Neural cell (in vitro differentiated cells): ENCODE results near the gene NUBP2. TPM values are rescaled to one million over a fixed set of nuclear protein-coding genes. Genes with fewer than 3 reads are reported as not detected.

Experiments
- H2AFZ ChIP-seq: fragments of 200-600, 300-800 bp; sonication (generic), shearing (Covaris generic); 2 replicates; pipeline ENCODE4 v1.6.0; 2014; ENCODE audit warnings: low read depth, mild to moderate bottlenecking, antibody characterized with exemption, low read length, moderate library complexity
- H3F3A ChIP-seq: fragments of 200-600 bp; shearing (Covaris generic); 2 replicates; pipeline ENCODE4 v1.6.1; 2016; ENCODE audit warnings: mild to moderate bottlenecking, moderate library complexity, mixed read lengths, antibody characterized with exemption, low read length; ENCODE audit not compliant: insufficient read depth, poor library complexity, severe bottlenecking
- H3K27ac ChIP-seq: fragments of 200-600, 300-800 bp; sonication (generic), shearing (Covaris generic); 2 replicates; pipeline ENCODE4 v1.5.1; 2014; ENCODE audit warnings: mild to moderate bottlenecking, low read length, moderate library complexity
- H3K27me3 ChIP-seq: fragments of 300-800, 200-600 bp; sonication (generic), shearing (Covaris generic); 2 replicates; pipeline ENCODE4 v1.6.0; 2014; ENCODE audit warnings: mild to moderate bottlenecking, low read depth, low read length, moderate library complexity; ENCODE audit not compliant: insufficient read depth
- H3K36me3 ChIP-seq: fragments of 300-800, 200-600 bp; sonication (generic), shearing (Covaris generic); 2 replicates; pipeline ENCODE4 v1.5.1; 2014; ENCODE audit warnings: mild to moderate bottlenecking, antibody characterized with exemption, low read length, moderate library complexity; ENCODE audit not compliant: insufficient read depth
- H3K4me2 ChIP-seq: fragments of 300-800, 200-600 bp; sonication (generic), shearing (Covaris generic); 2 replicates; pipeline ENCODE4 v1.6.0; 2014; ENCODE audit warnings: mild to moderate bottlenecking, low read length
- H3K4me3 ChIP-seq: fragments of 300-800, 200-600 bp; sonication (generic), shearing (Covaris generic); 2 replicates; pipeline ENCODE4 v1.5.1; 2014; ENCODE audit warnings: mild to moderate bottlenecking, low read length, moderate library complexity
- H3K79me2 ChIP-seq: fragments of 200-600 bp; shearing (Covaris generic); replicated peaks from 2 replicates; pipeline ENCODE4 v1.6.0; 2014; ENCODE audit warnings: mild to moderate bottlenecking, low read length, moderate library complexity; ENCODE audit not compliant: insufficient read depth
- H3K9ac ChIP-seq: fragments of 300-800, 200-600 bp; sonication (generic), shearing (Covaris generic); 2 replicates; pipeline ENCODE4 v1.6.1; 2016; ENCODE audit warnings: mild to moderate bottlenecking, low read length, mixed read lengths
- H3K9me2 ChIP-seq: fragments of 200-600 bp; shearing (Covaris generic); 2 replicates; pipeline ENCODE4 v1.6.1; 2016; ENCODE audit warnings: mild to moderate bottlenecking, low read length, mixed read lengths; ENCODE audit not compliant: insufficient read depth
- H3K9me3 ChIP-seq: fragments of 200-600, 300-800 bp; sonication (generic), shearing (Covaris generic); 2 replicates; pipeline ENCODE4 v1.6.1; 2016; ENCODE audit warnings: mild to moderate bottlenecking, mixed run types, low read length, moderate library complexity, mixed read lengths
- H4K20me1 ChIP-seq: fragments of 200-600 bp; shearing (Covaris generic); 2 replicates; pipeline ENCODE4 v1.6.1; 2016; ENCODE audit warnings: mild to moderate bottlenecking, mixed run types; ENCODE audit not compliant: insufficient read depth
- CTCF ChIP-seq: fragments of 450-650 bp; IDR thresholded peaks from 2 replicates; pipeline ENCODE4 v1.5.1; 2014; ENCODE audit warnings: antibody characterized with exemption, mild to moderate bottlenecking, moderate library complexity; ENCODE audit not compliant: poor library complexity, severe bottlenecking
- EP300 ChIP-seq: fragments of 450-650 bp; conservative IDR thresholded peaks from 2 replicates; pipeline ENCODE4 v1.6.1; 2014; ENCODE audit warnings: antibody characterized with exemption, mild to moderate bottlenecking, moderate library complexity; ENCODE audit not compliant: poor library complexity, severe bottlenecking
- EZH2 ChIP-seq: fragments of 200-600, 300-800 bp; shearing (Covaris generic), sonication (generic); IDR thresholded peaks from 2 replicates; pipeline ENCODE4 v1.6.1; 2014; ENCODE audit warnings: antibody characterized with exemption, low read length, borderline replicate concordance, mild to moderate bottlenecking; ENCODE audit not compliant: insufficient read depth, poor library complexity, severe bottlenecking
- MXI1 ChIP-seq: fragments of 450-650 bp; conservative IDR thresholded peaks from 2 replicates; pipeline ENCODE4 v1.6.1; 2014; ENCODE audit warnings: antibody characterized with exemption, mild to moderate bottlenecking; ENCODE audit not compliant: poor library complexity, severe bottlenecking
- POLR2AphosphoS5 ChIP-seq: IDR thresholded peaks from 2 replicates; pipeline ENCODE4 v1.6.1; 2012
- RAD21 ChIP-seq: fragments of 450-650 bp; conservative IDR thresholded peaks from 2 replicates; pipeline ENCODE4 v1.6.1; 2014; ENCODE audit warnings: antibody characterized with exemption, mild to moderate bottlenecking, moderate library complexity
- REST ChIP-seq: IDR thresholded peaks from 2 replicates; pipeline ENCODE4 v1.6.1; 2012; ENCODE audit warnings: borderline replicate concordance
- SMC3 ChIP-seq: fragments of 450-650 bp; conservative IDR thresholded peaks from 2 replicates; pipeline ENCODE4 v1.6.1; 2014; ENCODE audit warnings: antibody characterized with exemption, mild to moderate bottlenecking, moderate library complexity; ENCODE audit not compliant: poor library complexity
- TAF1 ChIP-seq: IDR thresholded peaks from 2 replicates; pipeline ENCODE4 v1.6.1; 2012; ENCODE audit warnings: low read depth
- polyA plus RNA-seq: library from polyadenylated mRNA; depleted of rRNA; stranded (reverse); fragments of >200 nt; gene quantifications from 2 replicates; pipeline ENCODE4 v1.2.3, GENCODE V29; 2014

Gene NUBP2
- polyA plus RNA-seq, 1 donor from 2014 or later, result 213 TPM

GRCh38 chr16:1771188-1771863 lies 11.4 kb upstream of the NUBP2 start, which contains the start of gene NME3:
NME3 (minus strand) TSS chr16:1771543; CDS start chr16:1771534, 9 bp downstream.
- Histone ChIP-seq H4K20me1 (no peaks in the 10 kb centered on the region), H3K79me2 (peaks cover 9% of the 10 kb centered on the region), H3K36me3 (no peaks in the 10 kb centered on the region), H3K9ac (peak within 1 kb of the TSS; percentile 84), H3K4me3 (peak within 1 kb of the TSS; percentile 98), H3K9me3 (no peaks in the 10 kb centered on the region), H3K9me2 (no peaks in the 10 kb centered on the region), H3K27me3 (no peaks in the 10 kb centered on the region), H2AFZ (no peak within 1 kb of the TSS), H3F3A (no peaks in the 10 kb centered on the region), H3K4me2 (peak within 1 kb of the TSS; percentile 93), H3K27ac (peak within 1 kb of the TSS; percentile 74)
- TF ChIP-seq CTCF, result no peak
- TF ChIP-seq POLR2AphosphoS5, result no peak
- TF ChIP-seq MXI1, result peak; percentile 20

GRCh38 chr16:1771864-1772361 lies 10.8 kb upstream of the NUBP2 start:
- peak overlapping the region; percentile 84 for H3K9ac ChIP-seq
- H2AFZ ChIP-seq, result no peak overlapping the region
- peak overlapping the region; percentile 74 for H3K27ac ChIP-seq
- no peaks in the 10 kb centered on the region for H3K9me3 ChIP-seq
- H3K4me3 ChIP-seq, result peak overlapping the region; percentile 98
- no peaks in the 10 kb centered on the region for H3K36me3 ChIP-seq
- H3F3A ChIP-seq, result no peaks in the 10 kb centered on the region
- peak overlapping the region; percentile 93 for H3K4me2 ChIP-seq
- no peaks in the 10 kb centered on the region for H3K27me3 ChIP-seq
- no peaks in the 10 kb centered on the region for H3K9me2 ChIP-seq
- TF ChIP-seq EZH2 (no peak), TAF1 (no peak), RAD21 (no peak), REST (no peak), POLR2AphosphoS5 (no peak), MXI1 (no peak), EP300 (no peak), SMC3 (no peak), CTCF (no peak)
- H3K79me2 ChIP-seq, result peaks cover 9% of the 10 kb centered on the region
- H4K20me1 ChIP-seq, result no peaks in the 10 kb centered on the region
